ENCODE data around the gene ZNF148. TPM values are rescaled to one million over a fixed set of nuclear protein-coding genes. Genes with fewer than 3 reads are reported as not detected.

Gene ZNF148
- total and polyA plus RNA-seq, 2 of the 4 experiments (the other 2 are of a cell fraction) = 9.4 to 65.2 TPM

DNA sequence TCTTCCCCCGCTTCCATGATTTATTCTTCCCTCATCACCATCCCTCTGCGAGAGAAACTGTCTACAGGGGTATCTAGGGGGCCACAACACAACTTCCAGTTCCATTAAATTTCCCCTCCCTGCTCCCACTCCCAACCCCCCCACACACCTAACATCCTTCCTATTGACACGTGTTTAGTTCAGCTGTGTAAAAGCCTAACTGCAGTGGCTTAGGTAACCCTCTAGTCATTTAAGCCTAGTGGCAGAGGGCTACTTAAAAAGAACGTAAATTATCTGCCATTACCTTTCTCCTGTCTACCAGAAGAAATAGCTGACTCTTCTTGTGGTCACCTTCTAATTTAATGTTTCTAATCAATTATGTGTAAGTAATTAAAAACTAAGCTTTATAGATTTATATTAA lies 56.3 kb downstream of the ZNF148 start:
- Histone ChIP-seq H4K5ac (ENCODE audit: low read depth, low read length) (no peak overlapping the region), H4K20me1 (ENCODE audit: insufficient read depth, low read length) (no peaks in the 10 kb centered on the region; the same call in 1 of the 2 replicates), H3K4me2 (ENCODE audit: low read depth, low read length) (no peak overlapping the region), H3K56ac (ENCODE audit: extremely low read depth, insufficient read depth, low read length) (no peak overlapping the region), H3K9me1 (ENCODE audit: insufficient read depth, low read length) (no peaks in the 10 kb centered on the region; the same call in 1 of the 2 replicates), H3K36me3 (ENCODE audit: control insufficient read depth, insufficient read depth, low read length) (peaks cover 2% of the 10 kb centered on the region; the same call in 1 of the 2 replicates), H2AK9ac (replicated peaks; ENCODE audit: low read depth, low read length, poor library complexity) (no peak overlapping the region), H3K27ac (ENCODE audit: insufficient read depth, low read length) (no peak overlapping the region), H4K8ac (ENCODE audit: low read depth in 2 of 2, low read length in 2 of 2) (no peak overlapping the region), H3K23ac (ENCODE audit: low read depth, low read length) (no peak overlapping the region), H3K4ac (ENCODE audit: low read depth, low read length) (no peak overlapping the region), H3K4me1 (ENCODE audit: control insufficient read depth, insufficient read depth, low read length) (peaks cover 4% of the 10 kb centered on the region; the same call in 1 of the 2 replicates), H2AFZ (replicated peaks; ENCODE audit: low read length, poor library complexity) (no peak overlapping the region), H3K9ac (ENCODE audit: low read depth, low read length) (no peak overlapping the region), H2BK5ac (ENCODE audit: low read depth, low read length, poor library complexity, severe bottlenecking) (no peak overlapping the region), H3K27me3 (ENCODE audit: control insufficient read depth, insufficient read depth, low read length) (no peaks in the 10 kb centered on the region), H4K91ac (ENCODE audit: insufficient read depth, low read depth, low read length) (no peak overlapping the region), H3K9me3 (ENCODE audit: control insufficient read depth, insufficient read depth, low read length) (no peaks in the 10 kb centered on the region), H3K4me3 (ENCODE audit: insufficient read depth, low read depth, low read length) (no peak overlapping the region), H2BK15ac (ENCODE audit: low read depth, low read length) (no peak overlapping the region), H2AK5ac (ENCODE audit: low read depth, low read length) (no peak overlapping the region), H2BK120ac (ENCODE audit: low read depth, low read length) (no peak overlapping the region), H2BK20ac (ENCODE audit: low read depth, low read length) (no peak overlapping the region), H3K14ac (replicated peaks; ENCODE audit: low read depth, low read length) (no peak overlapping the region), H3K18ac (ENCODE audit: low read depth, low read length) (no peak overlapping the region), H3K79me1 (ENCODE audit: low read depth in 1 of 2, low read length in 2 of 2) (peaks cover 4 to 36% of the 10 kb centered on the region in 2 experiments; a peak in 3 of 4 replicates)
- TF ChIP-seq CHD1 (IDR thresholded peaks at IDR 0.05; ENCODE audit: low read depth, low read length) (no peak), FOS (IDR thresholded peaks at IDR 0.05; ENCODE audit: low read depth, low read length) (no peak), SMC3 (IDR thresholded peaks at IDR 0.05; ENCODE audit: low read depth, low read length) (no peak), BHLHE40 (IDR thresholded peaks at IDR 0.05; ENCODE audit: low read depth, low read length) (no peak)
- TF ChIP-seq, protein P1, sequence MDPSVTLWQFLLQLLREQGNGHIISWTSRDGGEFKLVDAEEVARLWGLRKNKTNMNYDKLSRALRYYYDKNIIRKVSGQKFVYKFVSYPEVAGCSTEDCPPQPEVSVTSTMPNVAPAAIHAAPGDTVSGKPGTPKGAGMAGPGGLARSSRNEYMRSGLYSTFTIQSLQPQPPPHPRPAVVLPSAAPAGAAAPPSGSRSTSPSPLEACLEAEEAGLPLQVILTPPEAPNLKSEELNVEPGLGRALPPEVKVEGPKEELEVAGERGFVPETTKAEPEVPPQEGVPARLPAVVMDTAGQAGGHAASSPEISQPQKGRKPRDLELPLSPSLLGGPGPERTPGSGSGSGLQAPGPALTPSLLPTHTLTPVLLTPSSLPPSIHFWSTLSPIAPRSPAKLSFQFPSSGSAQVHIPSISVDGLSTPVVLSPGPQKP (IDR thresholded peaks at IDR 0.05; ENCODE audit: borderline replicate concordance, low read depth, low read length) = no peak
- TF ChIP-seq, protein P2, sequence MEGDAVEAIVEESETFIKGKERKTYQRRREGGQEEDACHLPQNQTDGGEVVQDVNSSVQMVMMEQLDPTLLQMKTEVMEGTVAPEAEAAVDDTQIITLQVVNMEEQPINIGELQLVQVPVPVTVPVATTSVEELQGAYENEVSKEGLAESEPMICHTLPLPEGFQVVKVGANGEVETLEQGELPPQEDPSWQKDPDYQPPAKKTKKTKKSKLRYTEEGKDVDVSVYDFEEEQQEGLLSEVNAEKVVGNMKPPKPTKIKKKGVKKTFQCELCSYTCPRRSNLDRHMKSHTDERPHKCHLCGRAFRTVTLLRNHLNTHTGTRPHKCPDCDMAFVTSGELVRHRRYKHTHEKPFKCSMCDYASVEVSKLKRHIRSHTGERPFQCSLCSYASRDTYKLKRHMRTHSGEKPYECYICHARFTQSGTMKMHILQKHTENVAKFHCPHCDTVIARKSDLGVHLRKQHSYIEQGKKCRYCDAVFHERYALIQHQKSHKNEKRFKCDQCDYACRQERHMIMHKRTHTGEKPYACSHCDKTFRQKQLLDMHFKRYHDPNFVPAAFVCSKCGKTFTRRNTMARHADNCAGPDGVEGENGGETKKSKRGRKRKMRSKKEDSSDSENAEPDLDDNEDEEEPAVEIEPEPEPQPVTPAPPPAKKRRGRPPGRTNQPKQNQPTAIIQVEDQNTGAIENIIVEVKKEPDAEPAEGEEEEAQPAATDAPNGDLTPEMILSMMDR (conservative IDR thresholded peaks at IDR 0.05; ENCODE audit: low read depth, low read length) = no peak
- ATAC-seq (ENCODE audit: low read depth) (no peak), DNase-seq (no peak)
- BruUV-seq (replicated peaks) = no TSS peak
- intact Hi-C loops (cut with micrococcal nuclease) = no loop called here
- dilution Hi-C loops (cut with HindIII; ENCODE audit: low sequenced_read_pairs, unreplicated experiment) = no loop called here
- in situ Hi-C loops (cut with MboI; ENCODE audit: low sequenced_read_pairs) = no loop called here
- CTCF ChIA-PET = interaction anchor here (0.6 to 1.2 kb wide), 2 partner anchors 16 to 26 kb away, joined by 3 read pairs; no protein-coding TSS in a partner anchor
- WGBS, 2 experiments (ENCODE audit: extremely low coverage in 2 of 2, insufficient read length in 1 of 2) = 69% methylated on average over 3 of the region's 4 CpGs; no CpG with 5 or more reads in 1 of the 2 experiments
- POLR2A ChIA-PET (ENCODE audit: unreplicated experiment) = no interaction called here

Data from IMR-90 (cell line).